HG02571 (cell line): ENCODE data around the gene SNRNP25.

Source experiments
- ATAC-seq: cut with Tn5 transposase; IDR thresholded peaks from one replicate; pipeline ENCODE4 v1.9.1; 2021; ENCODE audit warnings: mild to moderate bottlenecking, moderate library complexity; ENCODE audit not compliant: unreplicated experiment

Gene SNRNP25

GRCh38 chr16:76535-77272, 23.1 kb downstream of the SNRNP25 start:
- ATAC-seq: no peak

- peak; percentile 15 for ATAC-seq
Measured at GRCh38 chr16:77273-77806, 23.7 kb downstream of the SNRNP25 start.

- peak; percentile 59 for ATAC-seq
Measured at GRCh38 chr16:77807-78443, 24.3 kb downstream of the SNRNP25 start, which contains the start of gene MPG. Gene MPG (plus strand): TSS chr16:78225. CDS start chr16:78310, 85 bp downstream.

GRCh38 chr16:78444-79150, 25.0 kb downstream of the SNRNP25 start:
- ATAC-seq: no peak

- ATAC-seq: no peak
Measured at GRCh38 chr16:79151-80054, 25.8 kb downstream of the SNRNP25 start.

GRCh38 chr16:83060-83603, 29.5 kb downstream of the SNRNP25 start:
- ATAC-seq: no peak

GRCh38 chr16:83781-84615, 30.4 kb downstream of the SNRNP25 start:
- ATAC-seq: no peak

GRCh38 chr16:84718-85406, 31.2 kb downstream of the SNRNP25 start:
- no peak for ATAC-seq

- ATAC-seq: no peak
Measured at GRCh38 chr16:85407-85782, 31.8 kb downstream of the SNRNP25 start.

GRCh38 chr16:85865-86264, 32.2 kb downstream of the SNRNP25 start:
- ATAC-seq: no peak

GRCh38 chr16:86483-86952, 32.9 kb downstream of the SNRNP25 start:
- no peak for ATAC-seq

- ATAC-seq: no peak
Measured at GRCh38 chr16:88613-89012, 35.0 kb downstream of the SNRNP25 start.

GRCh38 chr16:89391-90302, 36.0 kb downstream of the SNRNP25 start:
- no peak for ATAC-seq

GRCh38 chr16:91484-91883, 37.9 kb downstream of the SNRNP25 start:
- ATAC-seq: no peak

GRCh38 chr16:92431-93339, 39.1 kb downstream of the SNRNP25 start:
- ATAC-seq: no peak

GRCh38 chr16:94918-95265, 41.3 kb downstream of the SNRNP25 start:
- ATAC-seq: no peak

- peak; percentile 46 for ATAC-seq
Measured at GRCh38 chr16:96935-97381, 43.3 kb downstream of the SNRNP25 start.
